SK-N-DZ (cell line): Measurements from ENCODE around the gene DMRT3.
"Not testable (repeated sequence)": the region's sequence is repeated elsewhere in the genome, so short reads cannot be mapped to it uniquely, and the experiment has no call there.

Source experiments
- DNase-seq: peaks from one replicate; pipeline ENCODE4 v3.0.0-alpha.2; 2015; ENCODE audit warnings: low spot score

DMRT3 gene

GRCh38 chr9:998299-999110, 22.1 kb downstream of the DMRT3 start:
- DNase-seq = not testable (repeated sequence)

GRCh38 chr9:1001838-1002237, 25.4 kb downstream of the DMRT3 start:
- DNase-seq = no peak

GRCh38 chr9:1002678-1003077, 26.2 kb downstream of the DMRT3 start:
- DNase-seq = no peak

GRCh38 chr9:1005043-1005667, 28.7 kb downstream of the DMRT3 start:
- DNase-seq = no peak

GRCh38 chr9:1007312-1007711, 30.9 kb downstream of the DMRT3 start:
- no peak for DNase-seq

- no peak for DNase-seq
Observed at GRCh38 chr9:1008216-1008615, 31.8 kb downstream of the DMRT3 start.

- DNase-seq = peak; percentile 16
Observed at GRCh38 chr9:1009101-1009707, 32.7 kb downstream of the DMRT3 start.

GRCh38 chr9:1013021-1013420, 36.6 kb downstream of the DMRT3 start:
- DNase-seq = no peak

- no peak for DNase-seq
Observed at GRCh38 chr9:1014225-1014624, 37.8 kb downstream of the DMRT3 start.

GRCh38 chr9:1014640-1015039, 38.2 kb downstream of the DMRT3 start:
- no peak for DNase-seq

GRCh38 chr9:1018121-1018520, 41.7 kb downstream of the DMRT3 start:
- no peak for DNase-seq

GRCh38 chr9:1024112-1024511, 47.7 kb downstream of the DMRT3 start:
- no peak for DNase-seq

GRCh38 chr9:1025131-1025530, 48.7 kb downstream of the DMRT3 start:
- no peak for DNase-seq

- DNase-seq = no peak
Observed at GRCh38 chr9:1026219-1026618, 49.8 kb downstream of the DMRT3 start.

GRCh38 chr9:1028501-1029190, 52.2 kb downstream of the DMRT3 start:
- no peak for DNase-seq

GRCh38 chr9:1031951-1032601, 55.6 kb downstream of the DMRT3 start:
- no peak for DNase-seq

- no peak for DNase-seq
Observed at GRCh38 chr9:1034271-1034670, 57.8 kb downstream of the DMRT3 start.

- no peak for DNase-seq
Observed at GRCh38 chr9:1039589-1039988, 63.1 kb downstream of the DMRT3 start.
